Gastroesophageal sphincter (tissue), 4 donors: ENCODE data around the gene GSTA4. TPM values are rescaled to one million over a fixed set of nuclear protein-coding genes. Genes with fewer than 3 reads are reported as not detected.
"Not testable (repeated sequence)": the region's sequence is repeated elsewhere in the genome, so short reads cannot be mapped to it uniquely, and the experiment has no call there.

ENCODE experiments used
- ATAC-seq: fragments of 150-250 bp; one replicate; pipeline ENCODE4 v1.9.1; 2016; ENCODE audit warnings: mild to moderate bottlenecking, moderate library complexity
- H3K27ac ChIP-seq, 4 donors: fragments of 200-600 bp; sonication (generic) in 3 of 4; 1 replicate in 3 of 4; 2 replicates in 1 of 4; pipeline ENCODE4 v1.5.1; 2016 to 2019
- H3K27me3 ChIP-seq: fragments of 200-600 bp; sonication (generic); one replicate; pipeline ENCODE4 v1.5.1; 2019
- H3K36me3 ChIP-seq, 2 donors: fragments of 200-600 bp; sonication (generic); one replicate each; pipeline ENCODE4 v1.5.1; 2019; ENCODE audit warnings: control low read depth in 1 of 2
- H3K4me1 ChIP-seq, 3 donors: fragments of 200-600 bp; sonication (generic); 1 replicate in 2 of 3; 2 replicates in 1 of 3; pipeline ENCODE4 v1.5.1; 2016 to 2019; ENCODE audit warnings: control low read depth in 2 of 3
- H3K4me3 ChIP-seq, 2 donors: fragments of 200-600 bp; sonication (generic); one replicate each; pipeline ENCODE4 v1.5.1; 2019; ENCODE audit warnings: mild to moderate bottlenecking in 1 of 2, moderate library complexity in 1 of 2
- H3K9me3 ChIP-seq, 3 donors: fragments of 200-600 bp; sonication (generic); one replicate each; pipeline ENCODE4 v1.5.1; 2017 to 2019; ENCODE audit warnings: control low read depth in 2 of 3
- CTCF ChIP-seq, 4 experiments: fragments of 200-600 bp in 2 of 4; fragments of 450-650 bp in 2 of 4; sonication (generic) in 1 of 4; IDR thresholded peaks; one replicate each; pipeline ENCODE4 v1.5.1; 2017 to 2019; ENCODE audit warnings: antibody characterized with exemption in 4 of 4, mild to moderate bottlenecking in 2 of 4, moderate library complexity in 2 of 4
- EP300 ChIP-seq: sonication (generic); formaldehyde crosslinking; IDR thresholded peaks from one replicate; pipeline ENCODE4 v1.6.1; 2017; ENCODE audit warnings: antibody characterized with exemption, mild to moderate bottlenecking
- POLR2A ChIP-seq, 2 donors: fragments of 450-650 bp; IDR thresholded peaks; one replicate each; pipeline ENCODE4 v1.6.1; 2017; ENCODE audit warnings: antibody characterized with exemption in 2 of 2, mild to moderate bottlenecking in 2 of 2, moderate library complexity in 1 of 2
- POLR2AphosphoS5 ChIP-seq: sonication (generic); formaldehyde crosslinking; IDR thresholded peaks from one replicate; pipeline ENCODE4 v1.6.1; 2017; ENCODE audit warnings: antibody characterized with exemption
- WGBS, 2 donors: methylation state at CpG; one replicate each; pipeline ENCODE4 v1.1.5; 2018; ENCODE audit warnings: low coverage in 1 of 2; 5-methylcytosine and 5-hydroxymethylcytosine counted together
- total RNA-seq, 4 donors: library from RNA; depleted of rRNA; stranded (reverse); fragments of >200 nt; gene quantifications; one replicate each; pipeline ENCODE4 v1.1.0, GENCODE V29; 2016

Gene GSTA4
- total RNA-seq: 10 to 100 TPM; 19.3 to 40.4 (median 26.9) TPM

- H3K4me1 ChIP-seq: peaks cover 4 to 43% (median 6%) of the 10 kb centered on the region in 3 donors
- not testable (repeated sequence) for H3K36me3 ChIP-seq, H3K27me3 ChIP-seq, H3K9me3 ChIP-seq
- H3K4me3 ChIP-seq: peak within 1 kb of the TSS; percentile 57 to 90
- ATAC-seq: peak; percentile 100
- TF ChIP-seq POLR2A (IDR thresholded peaks at IDR 0.05) (peak; percentile 65 to 84), CTCF (IDR thresholded peaks at IDR 0.05) (peak; percentile 56 to 88 (median 80)), POLR2AphosphoS5 (peak; percentile 92)
- WGBS, 2 donors: 0% methylated on average over 17 to 34 of the region's 41 CpGs
- H3K27ac ChIP-seq: peak within 1 kb of the TSS; percentile 84 to 94 (median 88)
Measured at GRCh38 chr6:52995089-52995912, at the start of gene GSTA4. Gene GSTA4 (minus strand): TSS chr6:52995284. CDS start chr6:52994243, 1,041 bp downstream.

GRCh38 chr6:53044572-53044971, 49.5 kb upstream of the GSTA4 start:
- no peaks in the 10 kb centered on the region for H3K9me3 ChIP-seq
- H3K27me3 ChIP-seq: no peaks in the 10 kb centered on the region
- H3K4me3 ChIP-seq: no peak overlapping the region
- peaks cover 12 to 49% (median 19%) of the 10 kb centered on the region in 3 donors for H3K4me1 ChIP-seq
- 80 to 88% methylated on average over 2 to 3 of the region's 4 CpGs for WGBS, 2 donors
- peaks cover 3 to 17% of the 10 kb centered on the region in 2 donors for H3K36me3 ChIP-seq
- H3K27ac ChIP-seq: no peak overlapping the region
- TF ChIP-seq POLR2AphosphoS5 (no peak), POLR2A (IDR thresholded peaks at IDR 0.05) (no peak), CTCF (IDR thresholded peaks at IDR 0.05) (no peak), EP300 (no peak)
- ATAC-seq: no peak

- Histone ChIP-seq H3K4me3 (no peak overlapping the region), H3K27ac (peak overlapping the region in 3 of 4 donors; percentile 13 to 40 (median 15)), H3K4me1 (peaks cover 12 to 49% (median 19%) of the 10 kb centered on the region in 3 donors), H3K9me3 (no peaks in the 10 kb centered on the region), H3K27me3 (no peaks in the 10 kb centered on the region), H3K36me3 (peaks cover 3 to 22% of the 10 kb centered on the region in 2 donors)
- TF ChIP-seq POLR2A (IDR thresholded peaks at IDR 0.05) (no peak), POLR2AphosphoS5 (no peak), CTCF (IDR thresholded peaks at IDR 0.05) (no peak), EP300 (no peak)
- no peak for ATAC-seq
- 19 to 52% methylated on average over 4 of the region's 4 CpGs for WGBS, 2 donors
Measured at GRCh38 chr6:53044071-53044470, 49.0 kb upstream of the GSTA4 start.

GRCh38 chr6:53043581-53043980, 48.5 kb upstream of the GSTA4 start:
- H3K4me3 ChIP-seq: no peak overlapping the region
- no peak for TF ChIP-seq CTCF (IDR thresholded peaks at IDR 0.05)
- no peak for TF ChIP-seq POLR2A (IDR thresholded peaks at IDR 0.05)
- TF ChIP-seq POLR2AphosphoS5: no peak
- TF ChIP-seq EP300: no peak
- H3K9me3 ChIP-seq: no peaks in the 10 kb centered on the region
- peak overlapping the region; percentile 13 to 40 (median 24) for H3K27ac ChIP-seq
- H3K36me3 ChIP-seq: peaks cover 3 to 27% of the 10 kb centered on the region in 2 donors
- no peaks in the 10 kb centered on the region for H3K27me3 ChIP-seq
- no peak for ATAC-seq
- H3K4me1 ChIP-seq: peaks cover 12 to 49% (median 19%) of the 10 kb centered on the region in 3 donors

GRCh38 chr6:53042112-53042511, 47.0 kb upstream of the GSTA4 start:
- H3K9me3 ChIP-seq: no peaks in the 10 kb centered on the region
- H3K27ac ChIP-seq: peak overlapping the region in 3 of 4 donors; percentile 38 to 45 (median 40)
- TF ChIP-seq POLR2A (IDR thresholded peaks at IDR 0.05) (no peak), POLR2AphosphoS5 (no peak), CTCF (IDR thresholded peaks at IDR 0.05) (no peak), EP300 (no peak)
- 17 to 25% methylated on average over 4 of the region's 4 CpGs for WGBS, 2 donors
- no peak overlapping the region for H3K4me3 ChIP-seq
- peaks cover 12 to 49% (median 19%) of the 10 kb centered on the region in 3 donors for H3K4me1 ChIP-seq
- H3K36me3 ChIP-seq: peaks cover 3 to 35% of the 10 kb centered on the region in 2 donors
- ATAC-seq: no peak
- no peaks in the 10 kb centered on the region for H3K27me3 ChIP-seq
